ENCODE results near the gene MYL6B.
A peak's percentile ranks its signal among the peaks of the same experiment; 100 is the strongest.
"Not testable (repeated sequence)": the region's sequence is repeated elsewhere in the genome, so short reads cannot be mapped to it uniquely, and the experiment has no call there.

MYL6B gene

GRCh38 chr12:56117082-56117706 lies 35.2 kb upstream of the MYL6B start:
- Histone ChIP-seq H3K9ac (ENCODE audit: low read length) (peak overlapping the region; percentile 99), H3K4me1 (ENCODE audit: control insufficient read depth, insufficient read depth, low read depth, low read length) (peaks cover 12% of the 10 kb centered on the region), H3K36me3 (ENCODE audit: control insufficient read depth in 1 of 2, insufficient read depth in 2 of 2, low read depth in 1 of 2, low read length in 2 of 2) (peaks cover 27 to 53% of the 10 kb centered on the region in 2 experiments), H3K27ac (ENCODE audit: low read length, poor library complexity, severe bottlenecking) (peak overlapping the region; percentile 97), H3K79me1 (replicated peaks; ENCODE audit: low read length, poor library complexity, severe bottlenecking) (peaks cover 24% of the 10 kb centered on the region), H3K4me3 (ENCODE audit: insufficient read depth in 1 of 2, low read depth in 1 of 2, low read length in 2 of 2) (peak overlapping the region; percentile 73 to 86), H3K4me2 (ENCODE audit: low read length, poor library complexity, severe bottlenecking) (peak overlapping the region; percentile 49), H3K18ac (ENCODE audit: low read depth in 1 of 2, low read length in 2 of 2) (peak overlapping the region in 1 of 2 experiments; percentile 98), H3K4ac (ENCODE audit: low read depth in 1 of 2, low read length in 2 of 2) (peak overlapping the region in 1 of 2 experiments; percentile 69)
- H4K91ac ChIP-seq (ENCODE audit: low read length); H3K9me3 ChIP-seq (ENCODE audit: control insufficient read depth, low read length); H2BK12ac ChIP-seq (ENCODE audit: low read length in 2 of 2); H3K14ac ChIP-seq (ENCODE audit: low read length in 2 of 2); H2BK120ac ChIP-seq (ENCODE audit: low read depth, low read length); H3K23ac ChIP-seq (ENCODE audit: low read length in 2 of 2); H4K8ac ChIP-seq (ENCODE audit: low read length); H3K27me3 ChIP-seq (ENCODE audit: control insufficient read depth in 1 of 2, insufficient read depth in 1 of 2, low read length in 2 of 2); H2AK5ac ChIP-seq (ENCODE audit: low read length, severe bottlenecking); H2BK5ac ChIP-seq (ENCODE audit: low read depth, low read length, poor library complexity, severe bottlenecking); H2AFZ ChIP-seq (ENCODE audit: low read depth, low read length); H2BK15ac ChIP-seq (ENCODE audit: low read depth, poor library complexity, severe bottlenecking): not testable (repeated sequence)
- 0% methylated on average over 5 of the region's 16 CpGs for WGBS
- peak; percentile 13 for DNase-seq

- Histone ChIP-seq H3K36me3 (ENCODE audit: control insufficient read depth in 1 of 2, insufficient read depth in 2 of 2, low read depth in 1 of 2, low read length in 2 of 2) (peaks cover 26 to 50% of the 10 kb centered on the region in 2 experiments), H2BK5ac (ENCODE audit: low read depth, low read length, poor library complexity, severe bottlenecking) (peak within 1 kb of the TSS; percentile 24), H2AK5ac (ENCODE audit: low read length, severe bottlenecking) (peak within 1 kb of the TSS; percentile 57), H3K27ac (ENCODE audit: low read length, poor library complexity, severe bottlenecking) (peak within 1 kb of the TSS; percentile 97), H2BK12ac (ENCODE audit: low read length in 2 of 2) (peak within 1 kb of the TSS; percentile 75 to 84), H4K91ac (ENCODE audit: low read length) (peak within 1 kb of the TSS; percentile 64), H2BK120ac (ENCODE audit: low read depth, low read length) (peak within 1 kb of the TSS; percentile 75), H3K4ac (ENCODE audit: low read depth in 1 of 2, low read length in 2 of 2) (peak within 1 kb of the TSS; percentile 70 to 75), H3K79me1 (replicated peaks; ENCODE audit: low read length, poor library complexity, severe bottlenecking) (peaks cover 32% of the 10 kb centered on the region), H4K8ac (ENCODE audit: low read length) (peak within 1 kb of the TSS; percentile 50), H2AFZ (ENCODE audit: low read depth, low read length) (peak within 1 kb of the TSS; percentile 76), H3K9ac (ENCODE audit: low read length) (peak within 1 kb of the TSS; percentile 99), H3K14ac (ENCODE audit: low read length in 2 of 2) (peak within 1 kb of the TSS in 1 of 2 experiments; percentile 44), H3K4me1 (ENCODE audit: control insufficient read depth, insufficient read depth, low read depth, low read length) (peaks cover 12% of the 10 kb centered on the region), H3K4me2 (ENCODE audit: low read length, poor library complexity, severe bottlenecking) (peak within 1 kb of the TSS; percentile 74), H3K27me3 (ENCODE audit: control insufficient read depth in 1 of 2, insufficient read depth in 1 of 2, low read length in 2 of 2) (no peaks in the 10 kb centered on the region), H3K18ac (ENCODE audit: low read depth in 1 of 2, low read length in 2 of 2) (peak within 1 kb of the TSS; percentile 79 to 92), H2BK15ac (ENCODE audit: low read depth, poor library complexity, severe bottlenecking) (peak within 1 kb of the TSS; percentile 94), H3K4me3 (ENCODE audit: insufficient read depth in 1 of 2, low read depth in 1 of 2, low read length in 2 of 2) (peak within 1 kb of the TSS; percentile 77 to 86), H3K9me3 (ENCODE audit: control insufficient read depth, low read length) (no peaks in the 10 kb centered on the region), H3K23ac (ENCODE audit: low read length in 2 of 2) (peak within 1 kb of the TSS in 1 of 2 experiments; percentile 10)
- DNase-seq, result peak; percentile 99
- WGBS, result under 1% methylated on average over 56 of the region's 61 CpGs
Observed at GRCh38 chr12:56117778-56118687, 34.4 kb upstream of the MYL6B start, which contains the start of gene ZC3H10. TSS of gene ZC3H10 (plus strand) at chr12:56118266. CDS start at chr12:56120563, 2,297 bp downstream.

GRCh38 chr12:56118688-56119357 lies 33.6 kb upstream of the MYL6B start:
- Histone ChIP-seq H2BK12ac (ENCODE audit: low read length in 2 of 2) (peak overlapping the region; percentile 75 to 84), H4K8ac (ENCODE audit: low read length) (peak overlapping the region; percentile 50), H2AFZ (ENCODE audit: low read depth, low read length) (peak overlapping the region; percentile 76), H3K27me3 (ENCODE audit: control insufficient read depth in 1 of 2, insufficient read depth in 1 of 2, low read length in 2 of 2) (no peaks in the 10 kb centered on the region), H3K4me2 (ENCODE audit: low read length, poor library complexity, severe bottlenecking) (peak overlapping the region; percentile 74), H3K23ac (ENCODE audit: low read length in 2 of 2) (peak overlapping the region in 1 of 2 experiments; percentile 10), H3K27ac (ENCODE audit: low read length, poor library complexity, severe bottlenecking) (peak overlapping the region; percentile 63), H2BK5ac (ENCODE audit: low read depth, low read length, poor library complexity, severe bottlenecking) (peak overlapping the region; percentile 24), H3K14ac (ENCODE audit: low read length in 2 of 2) (peak overlapping the region in 1 of 2 experiments; percentile 44), H3K4me1 (ENCODE audit: control insufficient read depth, insufficient read depth, low read depth, low read length) (peaks cover 12% of the 10 kb centered on the region), H4K91ac (ENCODE audit: low read length) (peak overlapping the region; percentile 64), H3K4ac (ENCODE audit: low read depth in 1 of 2, low read length in 2 of 2) (peak overlapping the region; percentile 51 to 75), H3K9me3 (ENCODE audit: control insufficient read depth, low read length) (no peaks in the 10 kb centered on the region), H3K9ac (ENCODE audit: low read length) (peak overlapping the region; percentile 99), H2BK15ac (ENCODE audit: low read depth, poor library complexity, severe bottlenecking) (peak overlapping the region; percentile 73), H3K36me3 (ENCODE audit: control insufficient read depth in 1 of 2, insufficient read depth in 2 of 2, low read depth in 1 of 2, low read length in 2 of 2) (peaks cover 24 to 45% of the 10 kb centered on the region in 2 experiments), H2AK5ac (ENCODE audit: low read length, severe bottlenecking) (peak overlapping the region; percentile 57), H3K18ac (ENCODE audit: low read depth in 1 of 2, low read length in 2 of 2) (peak overlapping the region; percentile 79 to 92), H2BK120ac (ENCODE audit: low read depth, low read length) (no peak overlapping the region), H3K79me1 (replicated peaks; ENCODE audit: low read length, poor library complexity, severe bottlenecking) (peaks cover 34% of the 10 kb centered on the region), H3K4me3 (ENCODE audit: insufficient read depth in 1 of 2, low read depth in 1 of 2, low read length in 2 of 2) (peak overlapping the region; percentile 77 to 86)
- WGBS, result 21% methylated on average over 13 of the region's 13 CpGs
- no peak for DNase-seq

All from mesenchymal stem cell (in vitro differentiated cells and primary cell).